Head of caudate nucleus (tissue), 42 donors: ENCODE results near the gene CMC1.
"Not testable (repeated sequence)": the region's sequence is repeated elsewhere in the genome, so short reads cannot be mapped to it uniquely, and the experiment has no call there.

Experiments
- DNase-seq, 42 donors: peaks; one replicate each; pipeline versions ENCODE4 v3.0.0 to v3.0.0-alpha.2; 2020 to 2021; ENCODE audit warnings: mixed read lengths in 7 of 42
- intact Hi-C: fragments of 100-400 bp; cut with DNase I; formaldehyde crosslinking; loops from one replicate; pipeline ENCODE4 v1.15.0; 2022

The CMC1 gene, protein sequence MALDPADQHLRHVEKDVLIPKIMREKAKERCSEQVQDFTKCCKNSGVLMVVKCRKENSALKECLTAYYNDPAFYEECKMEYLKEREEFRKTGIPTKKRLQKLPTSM

GRCh38 chr3:28241221-28242160 lies at the start of gene CMC1:
CMC1 (plus strand) TSS chr3:28241619; CDS start chr3:28241794, 175 bp downstream.
- DNase-seq = peak; percentile 95 to 99 (median 97)

DNA sequence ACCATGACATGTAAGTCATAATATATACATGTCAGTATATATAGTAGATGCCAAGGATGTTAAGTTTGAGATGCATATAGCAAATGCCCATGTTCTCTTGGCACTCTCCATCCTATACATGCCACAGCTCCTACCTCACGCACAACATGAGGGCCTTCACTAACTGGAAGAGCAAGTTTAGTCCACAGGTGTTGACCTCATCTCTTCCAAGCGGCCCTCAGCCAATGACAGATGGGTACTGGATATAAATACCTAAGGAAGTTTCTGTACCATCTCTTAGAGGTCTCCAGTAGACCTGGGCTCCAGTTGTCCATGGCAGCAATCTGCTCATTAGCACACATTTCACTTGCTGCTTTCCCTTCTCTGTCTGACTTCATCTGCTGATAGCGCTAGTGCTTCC lies 43.3 kb upstream of the CMC1 start:
- intact Hi-C loops = no loop called here
- no peak for DNase-seq

More at GRCh38 chr3:28241221-28242160, at the start of gene CMC1:
- intact Hi-C loops = no loop called here

DNA sequence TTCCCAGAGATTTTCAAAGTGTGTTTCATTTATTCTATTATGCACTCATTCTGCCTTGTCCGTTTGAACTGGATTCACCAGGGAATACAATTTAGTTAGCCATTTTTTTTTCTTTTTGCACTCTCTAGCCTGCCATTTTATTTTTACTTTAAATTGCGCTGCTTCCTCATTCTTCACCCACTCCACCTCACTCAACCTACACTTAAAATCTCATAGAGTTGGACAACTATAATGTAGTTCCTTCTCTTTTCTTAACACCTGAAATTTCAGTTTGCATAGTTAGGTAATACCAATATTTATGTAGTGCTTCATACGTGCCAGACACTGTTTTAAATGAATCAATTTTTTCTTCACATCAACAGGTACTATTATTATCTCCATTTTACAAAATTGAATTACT lies 42.4 kb upstream of the CMC1 start:
- intact Hi-C loops = no loop called here
- no peak for DNase-seq

DNA sequence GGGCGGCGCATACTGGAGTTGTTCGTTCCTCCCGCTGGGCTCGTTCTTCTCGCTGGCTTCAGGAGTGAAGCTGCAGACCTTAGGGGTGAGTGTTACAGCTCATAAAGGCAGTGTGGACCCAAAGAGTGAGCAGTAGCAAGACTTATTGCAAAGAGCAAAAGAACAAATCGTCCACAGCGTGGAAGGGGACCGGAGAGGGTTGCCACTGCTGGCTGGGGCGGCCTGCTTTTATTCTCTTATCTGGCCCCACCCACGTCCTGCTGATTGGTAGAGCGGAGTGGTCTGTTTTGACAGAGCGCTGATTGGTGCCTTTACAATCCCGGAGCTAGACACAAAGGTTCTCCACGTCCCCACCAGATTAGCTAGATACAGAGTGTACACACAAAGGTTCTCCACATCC lies 41.8 kb upstream of the CMC1 start:
- DNase-seq, intact Hi-C loops: not testable (repeated sequence)

DNA sequence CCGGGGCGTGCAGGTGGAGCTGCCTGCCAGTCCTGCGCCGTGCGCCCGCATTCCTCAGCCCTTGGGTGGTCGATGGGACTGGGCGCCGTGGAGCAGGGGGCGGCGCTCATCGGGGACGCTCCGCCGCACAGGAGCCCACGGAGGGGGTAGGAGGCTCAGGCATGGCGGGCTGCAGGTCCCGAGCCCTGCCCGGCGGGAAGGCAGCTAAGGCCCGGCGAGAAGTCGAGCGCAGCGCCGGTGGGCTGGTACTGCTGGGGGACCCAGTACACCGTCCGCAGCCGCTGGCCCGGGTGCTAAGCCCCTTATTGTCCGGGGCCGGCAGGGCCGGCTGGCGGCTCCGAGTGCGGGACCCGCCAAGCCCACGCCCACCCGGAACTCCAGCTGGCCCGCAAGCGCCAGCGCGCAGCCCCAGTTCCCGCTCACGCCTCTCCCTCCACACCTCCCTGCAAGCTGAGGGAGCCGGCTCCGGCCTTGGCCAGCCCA lies 41.0 kb upstream of the CMC1 start:
- DNase-seq, intact Hi-C loops: not testable (repeated sequence)

DNA sequence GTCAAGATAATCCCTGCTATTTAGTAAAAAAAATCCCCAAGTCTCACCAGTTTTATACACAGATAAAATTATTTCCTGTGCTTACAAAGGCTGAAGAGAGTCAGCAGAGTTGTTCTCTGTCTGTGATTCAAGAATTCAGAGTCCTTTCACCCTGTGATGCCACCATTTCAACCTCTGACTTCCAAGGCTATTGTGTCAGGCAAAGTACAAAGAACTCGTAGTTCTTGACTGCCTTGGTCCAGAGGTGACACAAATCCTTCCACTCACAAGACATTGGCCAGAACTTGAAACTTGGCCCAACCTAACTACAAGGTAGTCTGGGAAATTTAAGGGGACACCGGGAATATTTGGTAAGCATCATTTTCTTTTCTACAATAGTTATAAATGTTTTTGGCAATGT lies 34.9 kb upstream of the CMC1 start:
- intact Hi-C loops = no loop called here
- DNase-seq = no peak

DNA sequence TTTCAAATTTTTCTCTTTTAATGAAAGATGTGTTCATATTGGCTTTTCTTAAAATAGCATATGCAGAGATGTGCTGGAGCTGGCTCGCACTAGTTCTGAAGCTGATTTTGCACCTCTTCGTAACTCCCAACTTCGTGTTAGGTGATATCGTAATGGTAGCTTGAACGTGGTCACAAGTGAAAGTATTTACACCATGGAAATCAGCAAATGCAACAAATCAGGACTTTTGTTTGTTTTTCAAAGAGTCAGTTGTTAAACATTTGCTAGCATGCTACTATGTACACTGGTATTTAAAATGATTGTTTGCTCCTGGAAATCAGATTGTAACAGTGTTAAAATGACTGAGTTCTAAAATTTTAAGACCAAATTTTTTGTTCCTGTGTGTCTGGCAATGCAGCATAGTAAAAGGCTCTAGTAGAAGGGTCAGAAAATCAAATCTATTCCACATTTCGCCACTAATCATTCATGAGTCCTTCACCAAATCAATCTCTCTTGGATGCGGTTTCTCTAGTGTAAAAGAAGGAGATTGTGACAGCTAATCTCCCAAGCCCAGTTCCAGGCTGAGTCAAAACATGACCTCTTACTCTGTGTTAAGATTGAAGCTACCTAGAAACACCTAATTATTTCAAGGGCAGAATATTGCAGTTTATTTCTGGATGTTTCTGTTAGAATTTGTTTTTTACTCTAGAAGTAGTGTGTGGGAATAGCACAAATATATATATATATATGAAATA lies 34.3 kb upstream of the CMC1 start:
- no peak for DNase-seq
- intact Hi-C loops = no loop called here

DNA sequence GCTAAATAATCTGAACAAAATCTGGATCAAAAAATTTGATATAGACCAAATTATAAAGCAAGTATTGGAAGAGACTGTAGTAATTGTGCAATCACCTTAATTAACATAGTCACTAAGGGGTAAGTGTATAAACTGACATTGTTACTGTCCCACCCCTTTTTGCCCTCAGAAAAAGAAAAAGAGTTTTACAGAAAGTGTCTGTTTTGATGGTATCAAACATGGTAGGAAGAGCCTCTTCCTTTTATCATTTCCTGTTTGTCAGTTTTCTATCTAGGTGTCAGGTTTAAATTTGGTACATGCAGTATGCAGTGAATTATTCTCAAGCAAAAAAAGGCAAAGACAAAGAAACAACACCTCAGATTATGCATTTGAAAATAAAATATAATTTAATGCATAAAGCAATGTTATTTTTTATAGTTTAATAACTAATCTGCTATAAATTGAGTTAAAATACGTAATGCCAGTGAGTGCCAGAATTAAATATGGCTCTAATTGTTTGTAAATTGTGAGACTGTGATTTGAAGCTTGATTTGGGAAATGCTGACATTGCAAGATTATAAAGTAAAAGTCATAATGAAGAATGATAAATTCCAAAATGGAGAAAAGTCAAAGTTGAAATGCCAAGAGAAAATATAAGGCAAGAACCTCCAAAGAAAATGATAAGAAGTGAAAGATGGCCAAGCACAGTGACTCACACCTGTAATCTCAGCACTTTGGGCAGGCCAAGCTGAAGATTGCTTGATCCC lies 30.3 kb upstream of the CMC1 start:
- intact Hi-C loops = no loop called here
- no peak for DNase-seq

DNA sequence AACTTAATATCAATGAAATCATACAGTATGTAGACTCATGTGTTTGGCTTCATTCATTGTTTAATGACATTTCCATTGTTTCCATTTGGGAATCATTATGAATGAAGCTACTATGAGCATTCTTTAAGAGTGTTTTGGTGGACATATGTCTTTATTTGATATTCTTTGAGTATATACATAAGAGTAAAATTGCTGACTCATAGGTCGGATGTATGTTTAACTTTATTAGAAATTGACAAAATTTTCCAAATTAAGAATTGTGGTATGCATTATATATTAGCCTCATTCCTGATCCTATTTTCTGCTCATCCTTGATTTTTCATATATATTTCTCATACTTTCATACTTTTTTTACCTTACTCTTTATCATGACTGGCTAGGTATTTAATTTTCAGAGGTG lies 28.7 kb upstream of the CMC1 start:
- no peak for DNase-seq
- intact Hi-C loops = no loop called here

DNA sequence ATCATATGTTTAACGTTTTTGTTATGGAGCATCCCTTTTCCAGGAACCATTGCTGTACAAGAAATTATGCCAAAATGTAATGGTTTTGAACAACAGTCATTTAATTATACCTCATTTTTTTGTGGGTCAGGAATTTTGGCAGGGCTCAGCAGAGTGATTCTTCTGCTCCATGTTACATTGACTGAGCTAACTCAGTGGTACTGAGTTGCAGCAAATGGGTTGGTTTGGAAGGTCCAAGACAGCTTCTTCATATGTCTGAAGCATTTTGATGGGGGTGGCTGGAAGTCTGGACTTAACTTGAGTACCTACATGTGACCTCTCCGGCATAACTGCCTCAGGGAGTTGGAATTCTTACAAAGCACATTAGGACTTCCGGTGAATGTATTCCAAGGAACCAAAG lies 26.0 kb upstream of the CMC1 start:
- no peak for DNase-seq
- intact Hi-C loops = no loop called here

DNA sequence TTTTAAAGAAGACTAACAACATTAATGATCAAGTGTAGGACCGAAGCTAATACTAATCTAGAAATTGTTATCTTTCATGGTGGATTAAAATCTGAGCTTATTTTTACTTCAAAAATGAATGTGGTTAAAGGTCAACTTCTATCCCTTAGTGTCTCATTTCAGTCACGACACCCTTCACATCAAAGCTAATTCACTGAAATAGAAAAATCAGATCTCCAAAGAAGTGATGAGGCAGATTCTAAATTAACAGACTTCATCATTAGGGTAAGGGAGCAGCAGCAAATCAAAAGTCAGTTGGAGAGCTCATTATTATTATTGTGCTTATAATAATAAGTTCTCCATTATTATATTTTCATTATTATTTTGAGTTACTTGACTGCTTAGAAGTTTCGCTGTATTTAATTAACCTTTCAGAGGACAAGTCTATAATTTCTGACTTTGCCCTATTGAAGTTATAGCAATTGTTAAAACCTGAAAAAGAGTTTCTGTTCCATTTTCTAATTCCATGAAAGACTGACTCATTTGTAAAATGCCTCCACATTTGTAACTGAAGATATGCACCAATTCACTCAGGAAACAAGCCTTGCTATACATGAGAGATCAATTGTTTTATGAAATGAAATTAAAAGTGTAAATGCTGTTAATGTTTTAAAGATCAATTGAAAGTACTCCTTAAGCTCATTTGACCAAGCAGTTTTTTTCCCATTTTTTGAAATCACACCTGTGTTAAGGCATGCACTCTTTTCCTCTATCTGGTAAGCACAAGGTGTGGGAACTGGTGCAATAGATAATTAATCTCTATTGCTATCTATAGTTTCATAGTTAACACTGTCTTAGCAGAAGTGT lies 23.1 kb upstream of the CMC1 start:
- intact Hi-C loops = no loop called here

GRCh38 chr3:28218917-28219198 lies 22.6 kb upstream of the CMC1 start:
- no peak for DNase-seq
- intact Hi-C loops = no loop called here

More for the DNA sequence above, 23.1 kb upstream of the CMC1 start:
- no peak for DNase-seq

DNA sequence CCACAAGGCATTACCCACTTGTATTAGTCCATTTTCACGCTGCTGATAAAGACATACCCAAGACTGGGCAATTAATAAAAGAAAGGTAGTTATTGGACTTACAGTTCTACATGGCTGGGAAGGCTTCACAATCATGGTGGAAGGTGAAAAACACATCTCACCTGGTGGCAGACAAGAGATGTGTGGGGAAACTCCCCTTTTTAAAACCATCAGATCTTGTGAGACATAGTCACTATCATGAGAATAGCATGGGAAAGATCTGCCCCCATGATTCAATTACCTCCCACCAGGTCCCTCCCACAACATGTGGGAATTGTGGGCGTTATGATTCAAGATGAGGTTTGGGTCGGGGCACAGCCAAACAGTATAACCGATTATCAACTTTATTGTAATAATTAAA lies 17.0 kb upstream of the CMC1 start:
- no peak for DNase-seq

DNA sequence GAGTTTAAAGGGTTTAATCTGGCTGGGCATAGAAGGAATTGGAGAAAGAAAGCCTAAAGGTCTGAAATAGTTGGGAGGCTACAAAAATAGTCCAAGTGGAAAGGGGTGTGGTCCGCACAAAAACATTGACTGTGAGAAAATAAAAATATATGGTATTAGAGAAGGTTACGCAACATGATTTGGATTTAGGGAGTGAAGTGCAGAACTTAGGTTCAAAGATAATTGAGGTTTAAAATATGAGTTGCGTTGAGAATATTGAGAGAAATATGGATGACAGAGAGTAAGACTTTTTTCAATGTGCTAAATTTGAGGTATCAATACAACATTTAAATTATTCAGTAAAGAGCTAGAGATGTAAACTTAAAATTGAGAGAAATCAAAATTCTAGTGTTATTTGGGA lies 15.4 kb upstream of the CMC1 start:
- intact Hi-C loops = no loop called here
- DNase-seq = no peak

More for the DNA sequence above, 17.0 kb upstream of the CMC1 start:
- intact Hi-C loops = no loop called here

- intact Hi-C loops = no loop called here
- no peak for DNase-seq
Measured at GRCh38 chr3:28228623-28229022, 12.8 kb upstream of the CMC1 start.

GRCh38 chr3:28232659-28233058 lies 8.8 kb upstream of the CMC1 start:
- intact Hi-C loops = no loop called here

GRCh38 chr3:28234454-28234853 lies 7.0 kb upstream of the CMC1 start:
- intact Hi-C loops = no loop called here
- DNase-seq = no peak

More at GRCh38 chr3:28232659-28233058, 8.8 kb upstream of the CMC1 start:
- no peak for DNase-seq

GRCh38 chr3:28239108-28239507 lies 2.3 kb upstream of the CMC1 start:
- DNase-seq = no peak

GRCh38 chr3:28240441-28240840 lies 978 bp upstream of the CMC1 start:
- intact Hi-C loops = no loop called here
- peak in 4 of 42 donors; percentile 3 to 16 (median 10) for DNase-seq

More at GRCh38 chr3:28239108-28239507, 2.3 kb upstream of the CMC1 start:
- intact Hi-C loops = no loop called here
